HG03045 (cell line): Measurements from ENCODE around the gene SMYD3.

Experiments used
- ATAC-seq: cut with Tn5 transposase; IDR thresholded peaks from one replicate; pipeline ENCODE4 v1.9.1; 2021; ENCODE audit warnings: mild to moderate bottlenecking, moderate library complexity; ENCODE audit not compliant: unreplicated experiment

SMYD3 gene

DNA sequence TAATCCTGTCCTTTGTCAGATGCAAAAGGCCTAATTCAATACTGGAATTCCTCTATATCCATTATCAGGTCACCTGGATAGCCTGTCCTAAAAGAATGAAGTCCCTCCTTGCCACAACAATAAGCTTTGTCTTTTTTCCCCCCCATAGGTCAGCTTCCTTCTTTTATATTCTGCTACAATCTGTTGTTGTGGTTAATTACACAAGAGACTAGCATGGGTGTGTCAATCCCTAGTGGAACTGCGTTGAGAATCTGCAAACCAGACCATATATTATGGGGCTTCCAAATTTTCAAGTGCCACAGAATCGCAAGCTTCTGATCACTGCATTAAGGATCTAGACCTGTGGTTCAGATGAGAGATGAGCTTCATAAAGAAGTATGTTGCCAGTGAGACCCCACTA lies 349.6 kb downstream of the SMYD3 start:
- ATAC-seq, result no peak

DNA sequence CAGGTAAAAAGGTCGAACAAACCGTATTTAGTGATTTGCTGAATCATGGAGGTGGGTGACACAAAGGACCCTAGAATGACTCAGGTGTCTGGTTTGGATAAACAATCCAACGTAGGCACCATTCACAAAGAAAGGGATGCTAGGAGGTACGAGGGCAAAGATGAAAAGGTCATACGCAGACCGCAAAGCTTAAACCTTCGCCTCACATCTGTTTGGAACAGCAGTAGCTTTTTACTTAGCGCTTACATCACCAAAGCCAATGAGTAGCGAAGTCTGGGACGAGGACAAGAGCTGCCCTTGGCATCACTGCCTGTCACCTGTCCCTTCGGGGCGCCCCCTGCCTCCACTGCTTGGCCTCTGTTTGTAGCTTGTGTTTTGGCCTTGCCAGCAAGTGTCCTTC lies 350.2 kb downstream of the SMYD3 start:
- ATAC-seq, result no peak

DNA sequence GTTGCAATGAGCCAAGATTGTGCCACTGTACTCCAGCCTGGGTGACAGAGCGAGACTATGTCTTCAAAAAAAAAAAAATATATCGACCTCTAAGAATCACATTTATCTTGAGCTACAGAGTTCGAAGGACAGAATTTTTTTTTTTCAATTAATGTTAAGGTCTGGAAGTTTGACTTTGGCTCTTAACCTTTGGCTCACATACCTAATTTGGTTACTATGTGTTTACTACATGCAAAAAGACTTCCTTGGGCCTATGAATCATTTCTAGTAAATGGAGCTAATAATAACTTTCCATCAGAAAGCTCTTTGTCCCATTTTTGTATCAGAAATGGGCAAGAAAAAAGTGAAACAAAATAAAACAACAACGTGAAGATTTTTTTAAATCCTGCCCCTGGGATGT lies 351.2 kb downstream of the SMYD3 start:
- ATAC-seq, result no peak

DNA sequence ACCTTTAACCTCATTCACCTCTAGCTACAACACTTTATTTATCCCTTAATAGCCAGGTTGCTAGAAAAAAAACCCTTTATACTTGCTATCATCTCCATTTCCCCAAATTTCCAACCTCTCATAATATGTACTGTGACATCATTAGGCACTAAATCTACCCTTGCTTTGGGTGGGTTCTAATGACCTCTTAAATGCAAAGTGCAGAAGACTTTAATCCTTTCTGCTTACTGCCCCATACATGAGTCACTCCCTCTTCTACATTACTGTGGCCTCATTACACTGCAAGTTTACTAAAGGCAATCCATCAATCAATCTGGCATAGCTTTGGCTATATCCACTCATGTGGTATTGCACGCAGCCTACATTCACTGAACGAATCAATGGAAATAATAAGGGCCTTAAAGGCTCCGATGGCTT lies 353.3 kb downstream of the SMYD3 start:
- ATAC-seq, result no peak

DNA sequence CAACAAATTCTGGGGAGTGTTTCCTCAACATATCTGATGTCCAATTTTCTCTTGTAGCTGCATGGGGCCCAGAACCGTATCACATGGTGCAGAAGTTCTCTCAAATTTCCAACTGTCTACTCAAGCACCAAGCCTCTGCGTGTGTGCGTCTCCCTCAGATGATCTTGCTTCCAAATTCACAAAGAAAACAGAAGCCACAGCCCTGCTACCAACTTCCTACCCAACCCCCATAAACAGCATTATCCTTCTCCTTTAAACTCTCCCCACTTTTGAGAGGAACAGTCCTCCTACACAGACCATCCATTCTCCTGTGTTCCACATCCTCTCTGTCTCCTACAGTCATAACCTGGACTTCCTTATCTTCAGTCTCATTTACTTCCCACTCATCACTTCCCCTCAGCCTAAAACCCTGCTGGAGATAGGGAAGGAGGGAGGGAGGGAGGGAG lies 354.1 kb downstream of the SMYD3 start:
- ATAC-seq, result no peak

DNA sequence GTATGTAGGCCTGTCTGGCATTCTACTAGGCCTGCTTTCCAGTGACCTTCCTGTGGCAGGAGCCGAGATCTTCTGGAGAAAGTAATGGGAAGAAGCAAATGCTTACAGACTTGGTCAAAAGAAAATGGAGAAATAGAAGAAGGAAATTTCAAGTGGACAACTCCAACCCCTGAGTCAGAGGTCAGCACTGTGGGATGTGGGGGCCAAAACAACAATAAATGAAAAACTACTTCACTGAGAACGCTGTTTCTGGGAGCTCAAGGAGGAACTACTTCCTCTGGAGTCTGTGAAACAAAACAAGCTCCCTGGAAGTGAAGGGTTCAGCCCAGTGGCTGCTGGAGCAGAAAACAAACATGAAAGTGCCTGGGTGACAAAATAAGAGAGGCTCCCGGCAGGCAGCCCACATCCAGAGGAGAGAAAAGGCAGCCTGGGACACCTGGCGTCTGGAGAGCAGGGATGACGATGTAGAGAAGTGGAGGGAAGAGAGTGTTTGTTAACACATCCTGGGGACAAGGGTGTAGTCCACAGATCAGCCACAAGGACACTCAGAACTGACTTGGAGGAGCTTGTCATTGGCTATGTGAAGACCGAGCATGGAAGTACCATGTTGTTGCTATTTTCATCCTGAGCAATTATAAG lies 355.2 kb downstream of the SMYD3 start:
- ATAC-seq, result no peak

DNA sequence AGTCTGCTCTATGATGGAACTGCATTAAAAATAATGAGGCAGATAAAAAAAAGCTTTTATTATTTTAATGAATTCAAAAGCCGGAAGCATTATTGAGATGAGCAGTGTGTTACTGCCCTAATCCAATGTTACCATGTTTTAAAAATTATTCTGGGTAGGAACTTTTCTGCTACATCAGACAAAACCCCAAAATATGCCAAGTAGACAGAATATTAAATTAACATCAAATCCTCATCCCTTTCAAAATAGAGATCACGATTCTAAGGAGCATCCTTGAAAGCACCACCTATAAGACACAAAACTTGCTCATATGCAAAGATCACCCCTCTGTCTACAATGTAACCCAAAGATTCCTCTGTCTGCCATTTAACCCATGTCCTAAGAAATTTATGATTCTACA lies 357.5 kb downstream of the SMYD3 start:
- ATAC-seq, result no peak

DNA sequence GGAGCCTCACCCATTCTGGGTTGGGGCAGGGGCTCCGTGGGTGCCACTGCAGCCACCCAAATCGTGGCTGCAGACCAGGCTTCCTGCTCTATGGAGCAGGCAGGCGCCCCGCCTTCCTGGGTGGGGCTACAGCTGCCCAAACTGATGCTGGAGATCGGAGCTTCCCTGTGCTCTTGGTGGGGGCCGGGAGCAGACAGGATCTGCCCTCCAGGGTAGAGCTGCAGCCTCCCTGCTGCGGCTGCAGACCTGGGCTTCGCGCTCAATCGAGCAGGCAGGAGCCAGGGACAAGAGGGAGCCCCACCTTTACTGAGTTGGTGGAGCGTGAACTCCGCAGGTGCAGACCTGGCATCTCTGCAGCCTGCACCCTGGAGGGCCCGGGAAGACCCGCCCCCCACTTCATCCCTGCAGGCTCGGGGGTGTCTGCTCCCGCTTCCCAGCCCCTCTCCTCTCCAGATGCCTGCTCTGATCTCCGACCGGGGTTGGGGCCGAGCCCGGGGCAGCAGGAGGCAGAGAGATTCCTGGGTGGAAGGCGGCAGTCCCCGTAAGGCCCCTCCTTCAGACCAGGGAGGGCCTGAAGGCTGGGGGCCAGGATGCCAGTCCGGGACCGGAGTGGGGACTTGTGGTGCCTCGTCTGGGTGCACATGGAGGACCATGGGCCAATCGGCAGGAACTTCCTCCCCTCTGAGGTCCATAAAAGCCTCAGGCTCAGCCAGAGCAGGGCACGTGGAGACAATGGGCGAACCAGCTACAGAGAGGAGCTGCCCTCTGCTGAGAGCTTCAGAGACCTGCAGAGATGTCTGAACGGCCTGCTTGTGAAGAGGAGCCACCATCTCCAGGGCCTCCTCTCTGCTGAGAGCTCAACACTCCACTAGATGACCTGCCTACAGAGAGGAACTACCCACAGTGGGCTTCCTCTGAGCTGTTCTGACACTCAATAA lies 359.3 kb downstream of the SMYD3 start:
- ATAC-seq, result no peak

DNA sequence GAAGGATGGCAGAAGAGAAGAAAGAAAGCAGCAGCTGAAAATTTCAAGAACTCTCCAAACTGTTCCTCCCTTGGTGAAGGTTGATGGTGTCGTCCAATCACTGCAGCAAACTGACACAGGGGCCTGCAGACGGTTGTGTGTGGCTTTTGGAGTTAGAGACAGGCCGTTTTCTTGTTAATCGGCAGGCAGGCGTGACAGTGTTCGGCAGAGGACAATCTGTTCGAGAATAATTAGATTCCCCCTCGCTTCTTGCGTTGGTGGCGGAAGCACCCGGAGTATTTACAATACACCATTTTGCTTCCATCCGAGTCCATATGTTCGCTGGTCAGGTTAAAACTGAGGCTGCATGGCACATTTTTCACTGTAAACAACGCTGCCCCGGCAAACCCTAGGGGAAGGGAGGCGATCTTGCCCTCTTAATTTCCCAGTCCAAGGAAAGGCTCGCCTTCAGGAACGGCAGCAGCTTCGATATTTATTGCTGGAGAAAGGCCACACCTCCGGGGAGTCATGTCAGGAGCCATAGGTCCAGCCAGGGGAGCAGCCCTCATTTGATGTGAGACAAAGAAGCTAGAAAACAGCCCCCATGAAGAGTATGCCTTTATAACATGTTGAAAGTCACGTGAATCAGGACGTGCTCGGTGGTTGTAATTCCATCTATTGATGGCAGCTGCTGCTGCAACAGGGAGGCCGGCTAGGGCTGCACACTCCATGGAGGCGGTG lies 360.1 kb downstream of the SMYD3 start:
- no peak for ATAC-seq

DNA sequence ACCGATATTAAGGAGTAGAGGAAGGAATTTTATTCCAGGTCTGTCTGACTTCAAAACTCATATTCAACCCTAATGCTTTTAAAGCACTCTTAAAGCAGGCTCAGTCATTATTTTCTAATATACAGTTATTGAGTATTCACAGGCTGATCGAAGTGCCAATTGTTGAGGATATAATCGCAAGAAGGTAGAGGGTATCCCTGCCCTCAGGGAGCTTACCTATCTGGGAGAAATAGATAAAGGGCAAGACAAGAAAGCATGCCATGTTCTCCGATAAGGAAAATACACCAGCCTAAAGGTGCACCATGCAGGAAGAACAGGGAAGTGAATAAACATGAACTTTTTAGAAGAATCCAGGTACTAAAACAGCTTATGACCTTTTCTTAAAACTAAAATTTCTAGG lies 361.2 kb downstream of the SMYD3 start:
- no peak for ATAC-seq

DNA sequence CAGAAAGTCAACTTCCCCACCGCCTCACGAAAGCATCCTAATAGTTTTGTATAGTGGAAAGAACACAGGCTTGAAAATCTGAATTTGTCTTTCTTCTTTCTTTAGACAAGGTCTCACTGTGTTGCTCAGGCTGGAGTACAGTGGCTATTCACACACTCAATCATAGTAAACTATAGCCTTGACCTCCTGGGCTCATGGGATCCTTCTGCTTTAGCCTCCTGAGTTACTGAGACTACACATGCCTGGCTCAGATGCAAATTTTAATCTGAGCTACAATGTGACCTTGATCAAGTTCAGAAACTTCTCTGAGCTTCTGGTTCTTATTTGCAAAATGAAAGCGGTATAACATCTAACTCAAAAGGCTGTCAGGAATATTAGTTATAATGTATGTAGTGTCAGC lies 362.1 kb downstream of the SMYD3 start:
- no peak for ATAC-seq

DNA sequence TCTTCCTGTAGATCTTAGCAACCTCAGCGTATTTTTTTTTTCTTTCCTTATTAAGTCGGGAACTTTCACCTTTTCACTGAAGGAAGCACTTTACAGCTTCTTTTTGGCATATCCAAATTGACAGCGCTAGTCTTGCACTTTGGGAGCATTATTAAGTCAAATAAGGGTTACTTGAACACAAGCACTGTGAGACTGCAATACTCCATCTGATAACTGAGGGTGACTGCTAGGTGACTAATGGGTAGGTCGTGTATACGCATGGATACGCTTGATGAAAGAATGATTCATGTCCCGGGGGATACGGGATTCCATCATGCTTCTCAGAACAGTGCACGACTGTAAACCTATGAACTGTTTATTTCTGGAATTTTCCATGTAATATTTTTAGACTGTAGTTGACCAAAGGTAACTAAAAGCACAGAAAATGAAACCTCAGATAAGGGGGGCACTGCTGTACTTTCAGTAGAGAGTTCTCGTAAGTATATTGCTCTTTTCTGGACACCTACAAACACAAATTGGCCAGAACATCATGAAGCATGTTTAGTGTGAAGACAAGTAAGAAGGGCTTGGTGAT lies 364.7 kb downstream of the SMYD3 start:
- ATAC-seq, result no peak

DNA sequence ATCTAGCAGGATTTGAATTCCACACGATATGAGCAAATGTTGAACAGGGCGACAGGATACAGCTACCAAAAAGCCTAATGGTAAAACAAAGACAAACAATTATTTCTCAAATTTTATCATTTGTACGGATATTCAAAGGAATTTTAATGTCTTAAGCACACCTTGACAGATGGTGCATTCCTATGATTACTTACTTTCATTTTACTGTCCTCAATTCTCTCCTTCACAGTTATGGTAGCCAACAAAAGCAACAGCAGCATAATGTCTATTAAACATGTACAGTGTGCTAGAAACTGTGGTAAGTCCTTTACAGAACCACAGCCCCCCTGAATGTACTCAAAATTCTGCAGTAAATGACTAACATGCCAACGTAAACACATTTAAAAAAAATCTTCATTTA lies 365.8 kb downstream of the SMYD3 start:
- ATAC-seq, result no peak

DNA sequence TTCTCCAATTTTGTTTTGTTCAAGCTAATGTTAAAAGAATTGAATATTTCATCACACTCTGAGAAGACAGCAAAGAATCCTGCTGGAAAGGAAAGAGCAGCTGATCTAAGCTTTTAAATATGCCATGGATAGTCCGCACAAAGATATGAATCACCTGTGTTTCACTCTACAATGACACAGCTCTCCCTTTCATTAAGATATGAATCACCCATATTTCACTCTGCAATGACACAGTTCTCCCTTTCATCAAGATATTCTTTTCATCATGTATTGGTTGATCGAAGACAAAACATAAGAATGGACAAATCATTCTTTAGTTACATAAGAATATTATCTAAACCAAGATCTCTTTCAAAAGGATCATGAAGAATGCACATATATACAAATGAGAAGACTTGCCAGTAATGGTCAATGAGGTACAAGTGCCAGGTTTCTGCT lies 367.3 kb downstream of the SMYD3 start:
- no peak for ATAC-seq

DNA sequence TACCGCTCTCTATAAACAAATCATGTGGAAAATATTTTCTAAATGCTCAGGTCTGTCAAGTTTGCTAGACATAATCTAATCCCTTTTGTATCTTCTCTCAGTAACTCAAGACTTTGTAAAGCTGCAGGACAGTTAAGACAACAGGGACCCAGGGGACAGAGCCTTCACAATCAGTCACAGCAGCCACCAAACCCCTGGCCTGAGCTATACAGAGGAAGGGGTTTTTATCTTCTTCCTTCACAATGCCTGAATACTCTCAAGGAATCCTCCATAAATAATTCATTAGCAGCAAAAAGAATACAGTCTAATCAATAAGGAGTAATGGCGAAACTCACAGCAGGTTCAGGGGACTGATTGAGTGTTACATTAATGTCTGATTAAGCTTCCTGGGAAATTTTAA lies 368.3 kb downstream of the SMYD3 start:
- no peak for ATAC-seq

DNA sequence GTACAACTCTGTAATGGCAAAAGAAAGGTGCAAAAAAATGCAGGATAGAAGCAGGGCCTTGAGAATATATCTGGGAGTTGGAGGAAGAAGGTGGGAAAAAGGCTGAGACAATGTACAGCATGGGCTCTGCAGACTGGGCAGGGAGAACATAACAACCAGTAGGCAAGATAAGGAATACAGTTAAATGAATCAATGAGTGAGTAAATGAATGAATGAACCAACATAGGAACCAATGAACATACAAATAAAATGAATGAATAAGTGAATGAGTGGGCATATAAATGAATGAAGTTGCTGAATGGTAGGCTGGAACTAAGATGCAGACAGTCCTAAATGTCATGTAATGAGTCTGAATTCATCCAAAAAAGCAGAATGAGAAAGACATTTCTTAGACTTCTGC lies 370.6 kb downstream of the SMYD3 start:
- no peak for ATAC-seq

DNA sequence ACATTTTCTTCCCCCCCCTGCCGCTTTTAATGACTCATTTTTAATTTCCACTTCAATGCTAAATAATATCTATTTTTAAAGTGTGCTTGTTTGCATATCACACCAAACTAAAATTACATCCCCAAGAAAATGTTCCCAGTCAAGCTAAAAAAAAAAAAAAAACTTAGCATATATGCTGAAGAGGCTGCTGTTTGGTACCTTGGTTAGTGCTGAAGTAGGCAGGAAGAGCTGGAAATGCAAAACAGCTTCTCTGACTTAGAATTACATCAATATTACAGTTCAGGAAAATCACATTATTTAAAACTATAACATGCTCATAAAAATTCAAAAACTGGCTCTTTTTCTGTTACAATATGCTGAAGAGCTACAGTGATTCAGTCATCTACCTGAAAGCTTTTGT lies 372.3 kb downstream of the SMYD3 start:
- no peak for ATAC-seq

DNA sequence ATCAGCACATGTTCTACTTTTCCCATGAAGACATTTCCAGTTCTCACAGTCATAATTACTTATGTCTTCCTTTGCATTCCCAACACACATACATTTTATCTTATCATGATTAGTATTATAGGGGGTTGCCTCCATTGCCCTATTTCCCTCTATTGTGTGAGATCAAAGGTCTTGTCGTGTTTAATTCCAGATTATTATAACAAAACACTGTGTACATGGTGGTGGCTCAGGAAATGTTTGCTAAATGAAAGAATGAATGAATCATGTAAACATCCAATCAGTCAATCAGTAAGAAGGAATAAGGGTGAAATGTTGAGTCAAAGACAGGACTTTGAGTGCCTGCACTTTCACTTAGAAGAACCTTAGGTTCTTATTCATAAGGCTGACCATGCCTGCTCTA lies 376.0 kb downstream of the SMYD3 start:
- no peak for ATAC-seq

DNA sequence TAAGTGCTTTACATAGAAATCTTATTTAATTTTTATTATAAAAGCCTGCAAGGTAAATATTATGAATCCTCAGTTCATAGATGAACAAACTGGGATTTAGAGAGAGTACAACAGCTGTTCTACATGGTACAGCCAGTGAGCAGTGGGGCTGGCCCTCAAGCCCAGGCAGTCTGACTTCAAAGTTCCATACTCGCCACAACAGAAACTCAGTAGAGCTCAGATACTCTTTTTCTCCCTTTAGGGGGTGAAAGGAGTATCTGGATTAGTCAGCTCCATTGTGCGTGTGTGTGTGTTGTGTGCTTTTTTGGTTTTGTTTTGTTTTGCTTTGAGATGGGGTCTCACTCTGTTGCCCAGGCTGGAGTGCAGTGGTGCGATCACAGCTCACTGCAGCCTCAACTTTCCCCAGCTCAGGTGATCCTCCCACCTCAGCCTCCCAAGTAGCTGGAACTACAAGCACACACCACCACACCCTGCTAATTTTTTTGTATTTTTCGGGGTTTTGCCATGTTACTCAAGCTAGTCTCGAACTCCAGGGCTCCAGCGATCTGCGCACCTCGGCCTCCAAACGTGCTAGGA lies 378.5 kb downstream of the SMYD3 start:
- no peak for ATAC-seq

DNA sequence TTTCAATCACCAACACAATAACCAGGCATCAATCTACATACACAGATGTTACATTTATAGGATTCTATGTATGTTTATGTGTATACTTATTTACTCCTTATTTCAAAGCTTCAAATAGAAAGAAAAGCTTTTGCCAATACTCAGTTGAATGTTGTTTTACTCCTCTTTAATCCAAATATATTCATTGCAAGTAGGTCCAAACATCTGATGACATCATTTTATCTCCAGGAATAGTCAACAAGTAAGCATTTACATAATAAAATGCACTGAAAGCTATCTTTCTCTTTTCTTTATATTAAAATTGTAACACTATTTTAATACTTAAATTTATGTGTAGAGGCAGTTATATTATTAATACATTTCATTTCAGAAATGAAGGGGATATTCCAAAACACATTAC lies 380.5 kb downstream of the SMYD3 start:
- ATAC-seq, result no peak

DNA sequence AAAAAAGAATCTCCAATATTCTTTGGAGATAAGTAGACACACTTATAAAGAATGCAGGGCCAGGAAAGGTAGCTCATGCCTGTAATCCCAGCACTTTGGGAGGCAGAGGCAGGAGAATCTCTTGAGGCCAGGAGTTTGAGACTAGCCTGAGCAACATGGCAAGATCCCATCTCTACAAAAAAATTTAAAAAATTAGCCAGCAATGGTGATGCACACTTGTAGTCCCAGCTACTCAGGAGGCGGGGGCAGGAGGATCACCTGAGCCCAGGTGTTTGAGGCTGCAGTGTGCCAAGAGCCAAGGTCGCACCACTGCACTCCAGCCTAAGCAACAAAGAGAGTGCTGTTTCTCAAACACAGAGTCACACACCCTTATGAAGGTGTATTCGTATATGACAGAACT lies 385.0 kb downstream of the SMYD3 start:
- no peak for ATAC-seq
